ENCODE results near the gene ATP8A2. TPM values are rescaled to one million over a fixed set of nuclear protein-coding genes. Genes with fewer than 3 reads are reported as not detected.

Gene ATP8A2
- total RNA-seq, 2 donors from 2014 or later: 0.10 to 0.64 TPM

- Histone ChIP-seq H3K27ac (no peak overlapping the region), H3K9me3 (no peaks in the 10 kb centered on the region), H3K9ac (ENCODE audit: low read depth in 2 of 2, low read length in 2 of 2) (no peak overlapping the region), H3K4me1 (no peaks in the 10 kb centered on the region), H3K36me3 (no peaks in the 10 kb centered on the region), H3K27me3 (no peaks in the 10 kb centered on the region), H3K4me3 (no peak overlapping the region)
- no peak for DNase-seq
- intact Hi-C loops (cut with DNase I): no loop called here
- TF ChIP-seq, protein P1, sequence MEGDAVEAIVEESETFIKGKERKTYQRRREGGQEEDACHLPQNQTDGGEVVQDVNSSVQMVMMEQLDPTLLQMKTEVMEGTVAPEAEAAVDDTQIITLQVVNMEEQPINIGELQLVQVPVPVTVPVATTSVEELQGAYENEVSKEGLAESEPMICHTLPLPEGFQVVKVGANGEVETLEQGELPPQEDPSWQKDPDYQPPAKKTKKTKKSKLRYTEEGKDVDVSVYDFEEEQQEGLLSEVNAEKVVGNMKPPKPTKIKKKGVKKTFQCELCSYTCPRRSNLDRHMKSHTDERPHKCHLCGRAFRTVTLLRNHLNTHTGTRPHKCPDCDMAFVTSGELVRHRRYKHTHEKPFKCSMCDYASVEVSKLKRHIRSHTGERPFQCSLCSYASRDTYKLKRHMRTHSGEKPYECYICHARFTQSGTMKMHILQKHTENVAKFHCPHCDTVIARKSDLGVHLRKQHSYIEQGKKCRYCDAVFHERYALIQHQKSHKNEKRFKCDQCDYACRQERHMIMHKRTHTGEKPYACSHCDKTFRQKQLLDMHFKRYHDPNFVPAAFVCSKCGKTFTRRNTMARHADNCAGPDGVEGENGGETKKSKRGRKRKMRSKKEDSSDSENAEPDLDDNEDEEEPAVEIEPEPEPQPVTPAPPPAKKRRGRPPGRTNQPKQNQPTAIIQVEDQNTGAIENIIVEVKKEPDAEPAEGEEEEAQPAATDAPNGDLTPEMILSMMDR (IDR thresholded peaks at IDR 0.05): no peak
These were observed 562.4 kb downstream of the ATP8A2 start for GRCh38 chr13:25934127-25934526.

- Histone ChIP-seq H3K4me3 (no peak overlapping the region), H3K9ac (ENCODE audit: low read depth in 2 of 2, low read length in 2 of 2) (no peak overlapping the region), H3K4me1 (no peaks in the 10 kb centered on the region), H3K9me3 (no peaks in the 10 kb centered on the region), H3K27ac (no peak overlapping the region), H3K36me3 (no peaks in the 10 kb centered on the region), H3K27me3 (no peaks in the 10 kb centered on the region)
- intact Hi-C loops (cut with DNase I): no loop called here
- TF ChIP-seq, protein P1 (IDR thresholded peaks at IDR 0.05): no peak
- no peak for DNase-seq
These were observed 568.4 kb downstream of the ATP8A2 start for GRCh38 chr13:25939961-25940687.

DNA sequence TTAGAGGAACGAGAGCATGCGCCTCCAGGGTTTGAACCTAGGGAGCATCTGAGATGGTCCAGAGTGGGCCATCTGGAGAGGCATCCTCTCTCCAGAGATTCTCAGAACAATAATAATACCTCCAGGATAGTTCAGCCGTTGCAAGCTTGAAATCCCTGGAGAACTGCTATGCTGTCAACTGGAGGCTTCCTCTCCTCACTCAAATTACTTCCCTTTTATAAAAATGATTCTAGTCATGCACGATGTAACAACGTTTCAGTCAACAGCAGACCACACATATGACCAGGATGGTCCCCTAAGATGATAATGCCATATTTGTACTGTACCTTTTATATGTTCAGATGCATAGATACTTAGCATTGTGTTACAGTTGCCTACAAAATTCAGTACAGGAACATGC lies 571.3 kb downstream of the ATP8A2 start:
- Histone ChIP-seq H3K27me3 (no peaks in the 10 kb centered on the region), H3K4me3 (no peak overlapping the region), H3K9ac (ENCODE audit: low read depth in 2 of 2, low read length in 2 of 2) (no peak overlapping the region), H3K36me3 (no peaks in the 10 kb centered on the region), H3K4me1 (no peaks in the 10 kb centered on the region), H3K9me3 (no peaks in the 10 kb centered on the region), H3K27ac (no peak overlapping the region)
- intact Hi-C loops (cut with DNase I): no loop called here
- TF ChIP-seq, protein P1 (IDR thresholded peaks at IDR 0.05): no peak
- DNase-seq: no peak

GRCh38 chr13:25943658-25944057 lies 571.9 kb downstream of the ATP8A2 start:
- no peaks in the 10 kb centered on the region for H3K4me1 ChIP-seq

DNA sequence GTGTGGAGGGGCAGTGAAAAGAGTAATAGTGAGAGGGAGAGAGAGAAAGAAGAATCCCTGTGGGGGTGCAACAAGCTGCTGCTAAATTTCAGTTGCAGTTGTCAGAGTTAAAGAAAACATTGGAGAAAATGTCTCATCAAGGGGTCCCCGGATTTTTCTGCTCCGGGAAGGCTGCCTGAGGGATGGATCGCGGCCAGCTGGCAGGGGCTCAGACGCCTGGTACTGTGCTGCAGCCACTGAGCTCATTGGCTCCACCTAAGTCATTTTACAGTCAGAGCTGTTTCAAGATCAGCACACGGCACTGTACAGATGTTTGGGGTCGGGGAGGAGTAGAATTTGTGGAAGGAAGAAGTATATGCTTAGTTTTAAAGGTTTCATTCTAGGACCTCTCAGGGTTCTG lies 573.8 kb downstream of the ATP8A2 start:
- H3K4me1 ChIP-seq: no peaks in the 10 kb centered on the region
- no peak for DNase-seq
- no peaks in the 10 kb centered on the region for H3K27me3 ChIP-seq
- no peaks in the 10 kb centered on the region for H3K36me3 ChIP-seq
- H3K9ac ChIP-seq (ENCODE audit: low read depth in 2 of 2, low read length in 2 of 2): no peak overlapping the region
- no peaks in the 10 kb centered on the region for H3K9me3 ChIP-seq
- TF ChIP-seq, protein P1 (IDR thresholded peaks at IDR 0.05): no peak
- no peak overlapping the region for H3K4me3 ChIP-seq
- intact Hi-C loops (cut with DNase I): no loop called here
- no peak overlapping the region for H3K27ac ChIP-seq

More at GRCh38 chr13:25943658-25944057, 571.9 kb downstream of the ATP8A2 start:
- Histone ChIP-seq H3K27me3 (no peaks in the 10 kb centered on the region), H3K9me3 (no peaks in the 10 kb centered on the region), H3K27ac (no peak overlapping the region), H3K4me3 (no peak overlapping the region), H3K9ac (ENCODE audit: low read depth in 2 of 2, low read length in 2 of 2) (no peak overlapping the region), H3K36me3 (no peaks in the 10 kb centered on the region)
- intact Hi-C loops (cut with DNase I): no loop called here
- no peak for DNase-seq
- TF ChIP-seq, protein P1 (IDR thresholded peaks at IDR 0.05): no peak
